GM10847 (cell line): ENCODE results near the gene TACSTD2.

Source experiments
- POLR2A ChIP-seq: IDR thresholded peaks from 2 replicates; pipeline ENCODE4 v1.6.1; 2011; ENCODE audit not compliant: insufficient read length; ENCODE audit errors: extremely low read depth

TACSTD2 gene

GRCh38 chr1:58592522-58593134 lies 15.6 kb upstream of the TACSTD2 start:
- no peak for TF ChIP-seq POLR2A

- no peak for TF ChIP-seq POLR2A
Measured at GRCh38 chr1:58591806-58592205, 14.8 kb upstream of the TACSTD2 start.

- no peak for TF ChIP-seq POLR2A
Measured at GRCh38 chr1:58590019-58590418, 13.0 kb upstream of the TACSTD2 start.

GRCh38 chr1:58588396-58588795 lies 11.3 kb upstream of the TACSTD2 start:
- TF ChIP-seq POLR2A, result no peak

GRCh38 chr1:58587667-58588066 lies 10.6 kb upstream of the TACSTD2 start:
- no peak for TF ChIP-seq POLR2A

GRCh38 chr1:58586271-58586670 lies 9.2 kb upstream of the TACSTD2 start:
- no peak for TF ChIP-seq POLR2A

- no peak for TF ChIP-seq POLR2A
Measured at GRCh38 chr1:58585581-58586151, 8.6 kb upstream of the TACSTD2 start.

- no peak for TF ChIP-seq POLR2A
Measured at GRCh38 chr1:58585166-58585565, 8.1 kb upstream of the TACSTD2 start.

- no peak for TF ChIP-seq POLR2A
Measured at GRCh38 chr1:58584082-58584895, 7.2 kb upstream of the TACSTD2 start.

- TF ChIP-seq POLR2A, result no peak
Measured at GRCh38 chr1:58583496-58583895, 6.4 kb upstream of the TACSTD2 start.

- TF ChIP-seq POLR2A, result no peak
Measured at GRCh38 chr1:58581641-58582040, 4.6 kb upstream of the TACSTD2 start.

- TF ChIP-seq POLR2A, result no peak
Measured at GRCh38 chr1:58580186-58580585, 3.1 kb upstream of the TACSTD2 start.

GRCh38 chr1:58577654-58578030 lies 590 bp upstream of the TACSTD2 start:
- TF ChIP-seq POLR2A, result no peak

- no peak for TF ChIP-seq POLR2A
Measured at GRCh38 chr1:58576325-58576726, 726 bp downstream of the TACSTD2 start.

- no peak for TF ChIP-seq POLR2A
Measured at GRCh38 chr1:58575551-58576324, 1.3 kb downstream of the TACSTD2 start.

- TF ChIP-seq POLR2A, result no peak
Measured at GRCh38 chr1:58574816-58575215, 2.2 kb downstream of the TACSTD2 start.
